ENCODE measurements around the gene ASB18. TPM values are rescaled to one million over a fixed set of nuclear protein-coding genes. Genes with fewer than 3 reads are reported as not detected.

ASB18 gene
- total RNA-seq, 1 donor from 2014 or later, result not detected

DNA sequence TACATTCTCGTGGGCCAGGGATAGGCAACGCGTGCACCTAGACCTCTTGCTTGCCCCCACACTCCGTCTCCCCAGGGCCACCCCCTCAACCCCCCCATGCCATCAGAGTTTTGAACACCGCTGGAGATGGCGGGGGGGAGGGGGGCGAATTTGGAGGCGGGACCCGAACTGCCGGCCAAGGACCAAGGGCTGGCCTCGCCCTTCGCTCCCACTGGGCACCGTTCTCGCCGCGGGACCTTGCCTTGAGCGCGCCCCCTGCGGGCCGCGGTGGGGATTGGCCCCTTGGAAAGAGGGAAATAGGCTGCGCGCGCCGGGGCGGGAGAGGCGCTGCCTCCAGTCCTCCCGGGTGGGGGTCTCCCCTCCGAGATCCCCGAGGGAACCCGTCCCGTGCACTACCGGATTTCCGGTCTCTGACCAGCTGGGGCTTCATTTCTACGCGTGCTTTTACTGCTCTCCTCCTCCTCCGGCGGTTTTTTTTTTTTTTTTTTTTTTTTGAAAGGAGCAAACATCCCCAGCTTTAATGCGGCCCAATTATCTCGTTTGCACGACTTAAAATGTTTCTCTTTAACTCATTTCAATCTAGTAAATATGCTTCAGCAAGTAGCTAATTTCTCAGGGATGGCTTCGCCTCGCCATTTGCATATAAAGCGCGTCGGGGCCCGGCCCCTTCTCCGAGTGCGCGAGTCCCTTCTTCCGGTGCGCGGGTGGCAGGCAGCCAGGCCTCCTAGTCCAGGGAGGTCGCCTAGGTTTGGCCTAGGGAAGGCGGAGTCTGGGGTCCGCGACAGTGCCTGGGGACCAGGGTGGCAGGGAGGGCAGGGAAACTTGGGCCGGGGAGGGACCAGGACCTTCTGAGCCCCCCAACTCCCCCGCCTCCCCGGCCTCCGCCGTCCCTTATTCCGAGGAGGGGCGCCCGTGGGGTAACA is 86.0 kb downstream of the ASB18 start:
- Mint-ChIP-seq H3K27me3 (ENCODE audit: unreplicated experiment) (peaks cover 26% of the 10 kb centered on the region), H3K27ac (ENCODE audit: unreplicated experiment) (peak overlapping the region; percentile 46), H3K36me3 (ENCODE audit: unreplicated experiment) (no peaks in the 10 kb centered on the region), H3K4me1 (ENCODE audit: low read depth, unreplicated experiment) (peaks cover 9% of the 10 kb centered on the region), H3K4me3 (ENCODE audit: unreplicated experiment) (peak overlapping the region; percentile 85), H3K9me3 (ENCODE audit: unreplicated experiment) (peaks cover 2% of the 10 kb centered on the region)
- TF ChIP-seq, protein P1, sequence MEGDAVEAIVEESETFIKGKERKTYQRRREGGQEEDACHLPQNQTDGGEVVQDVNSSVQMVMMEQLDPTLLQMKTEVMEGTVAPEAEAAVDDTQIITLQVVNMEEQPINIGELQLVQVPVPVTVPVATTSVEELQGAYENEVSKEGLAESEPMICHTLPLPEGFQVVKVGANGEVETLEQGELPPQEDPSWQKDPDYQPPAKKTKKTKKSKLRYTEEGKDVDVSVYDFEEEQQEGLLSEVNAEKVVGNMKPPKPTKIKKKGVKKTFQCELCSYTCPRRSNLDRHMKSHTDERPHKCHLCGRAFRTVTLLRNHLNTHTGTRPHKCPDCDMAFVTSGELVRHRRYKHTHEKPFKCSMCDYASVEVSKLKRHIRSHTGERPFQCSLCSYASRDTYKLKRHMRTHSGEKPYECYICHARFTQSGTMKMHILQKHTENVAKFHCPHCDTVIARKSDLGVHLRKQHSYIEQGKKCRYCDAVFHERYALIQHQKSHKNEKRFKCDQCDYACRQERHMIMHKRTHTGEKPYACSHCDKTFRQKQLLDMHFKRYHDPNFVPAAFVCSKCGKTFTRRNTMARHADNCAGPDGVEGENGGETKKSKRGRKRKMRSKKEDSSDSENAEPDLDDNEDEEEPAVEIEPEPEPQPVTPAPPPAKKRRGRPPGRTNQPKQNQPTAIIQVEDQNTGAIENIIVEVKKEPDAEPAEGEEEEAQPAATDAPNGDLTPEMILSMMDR (IDR thresholded peaks at IDR 0.05; ENCODE audit: partially characterized antibody, unreplicated experiment), result peak; percentile 93
- peak; percentile 95 for DNase-seq

DNA sequence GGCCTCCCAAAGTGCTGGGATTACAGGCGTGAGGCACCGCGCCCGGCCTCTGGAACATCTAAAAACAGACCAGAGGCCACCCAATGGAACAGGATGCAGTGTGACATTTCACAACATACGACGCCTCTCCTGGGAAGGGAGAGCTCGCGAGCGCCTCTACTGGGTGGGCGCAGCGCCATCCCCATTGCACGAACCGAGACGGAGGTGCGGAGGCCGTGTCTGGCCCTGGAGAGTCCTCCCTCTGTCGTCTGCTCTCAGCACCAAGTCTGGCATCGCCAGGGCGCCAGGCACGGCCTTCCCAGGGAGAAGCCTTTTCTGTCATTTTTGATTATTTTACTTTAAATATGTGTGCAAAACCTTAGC is 86.6 kb downstream of the ASB18 start:
- no peak overlapping the region for H3K27ac Mint-ChIP-seq (ENCODE audit: unreplicated experiment)
- H3K36me3 Mint-ChIP-seq (ENCODE audit: unreplicated experiment), result no peaks in the 10 kb centered on the region
- peaks cover 9% of the 10 kb centered on the region for H3K4me1 Mint-ChIP-seq (ENCODE audit: low read depth, unreplicated experiment)
- H3K27me3 Mint-ChIP-seq (ENCODE audit: unreplicated experiment), result peaks cover 24% of the 10 kb centered on the region
- peaks cover 2% of the 10 kb centered on the region for H3K9me3 Mint-ChIP-seq (ENCODE audit: unreplicated experiment)
- DNase-seq, result peak; percentile 80
- TF ChIP-seq, protein P1 (IDR thresholded peaks at IDR 0.05; ENCODE audit: partially characterized antibody, unreplicated experiment), result no peak
- no peak overlapping the region for H3K4me3 Mint-ChIP-seq (ENCODE audit: unreplicated experiment)

DNA sequence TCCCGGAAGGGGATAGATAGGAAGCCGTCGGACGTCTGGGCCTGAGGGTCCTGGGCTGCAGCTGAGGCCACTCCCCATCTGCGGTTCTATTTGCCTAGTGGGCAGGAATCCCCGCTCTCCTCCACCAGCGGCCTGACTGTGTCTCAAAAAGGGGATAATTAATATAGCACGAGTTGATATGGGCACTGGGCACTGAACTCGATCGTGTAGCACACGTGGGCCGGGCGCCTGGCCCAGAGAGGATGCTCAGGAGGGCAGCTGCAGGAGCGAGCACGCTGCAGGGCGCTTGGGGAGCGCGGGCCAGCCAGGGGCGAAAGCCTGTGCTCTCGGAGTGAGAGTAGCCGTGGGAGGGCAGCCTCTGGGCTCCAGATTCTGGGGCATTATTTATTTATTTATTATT is 87.3 kb downstream of the ASB18 start:
- H3K27me3 Mint-ChIP-seq (ENCODE audit: unreplicated experiment), result peaks cover 24% of the 10 kb centered on the region
- no peak for DNase-seq
- TF ChIP-seq, protein P1 (IDR thresholded peaks at IDR 0.05; ENCODE audit: partially characterized antibody, unreplicated experiment), result no peak
- H3K9me3 Mint-ChIP-seq (ENCODE audit: unreplicated experiment), result peaks cover 2% of the 10 kb centered on the region
- no peak overlapping the region for H3K27ac Mint-ChIP-seq (ENCODE audit: unreplicated experiment)
- no peaks in the 10 kb centered on the region for H3K36me3 Mint-ChIP-seq (ENCODE audit: unreplicated experiment)
- H3K4me1 Mint-ChIP-seq (ENCODE audit: low read depth, unreplicated experiment), result peaks cover 11% of the 10 kb centered on the region
- no peak overlapping the region for H3K4me3 Mint-ChIP-seq (ENCODE audit: unreplicated experiment)

DNA sequence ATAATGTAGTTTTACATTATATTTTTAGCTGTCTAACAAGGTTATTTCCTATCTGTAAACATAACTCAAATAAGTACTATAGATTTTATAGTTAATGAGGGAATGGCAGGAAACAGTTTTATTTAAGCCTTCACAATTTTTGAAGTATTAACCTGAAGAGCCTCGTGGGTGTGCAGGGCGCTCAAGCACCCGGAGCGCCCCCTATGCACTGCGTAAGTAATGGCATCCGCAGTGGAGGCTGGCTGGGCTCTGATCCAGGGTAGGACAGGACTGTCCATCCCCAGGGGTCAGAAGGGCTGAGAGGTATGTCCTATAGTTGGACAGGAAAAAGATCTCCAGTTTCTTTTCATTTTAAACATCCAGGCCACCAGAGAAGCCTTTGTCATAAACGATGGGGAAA is 87.8 kb downstream of the ASB18 start:
- Mint-ChIP-seq H3K36me3 (ENCODE audit: unreplicated experiment) (no peaks in the 10 kb centered on the region), H3K9me3 (ENCODE audit: unreplicated experiment) (peaks cover 2% of the 10 kb centered on the region), H3K27me3 (ENCODE audit: unreplicated experiment) (peaks cover 24% of the 10 kb centered on the region), H3K4me1 (ENCODE audit: low read depth, unreplicated experiment) (peaks cover 15% of the 10 kb centered on the region), H3K27ac (ENCODE audit: unreplicated experiment) (no peak overlapping the region), H3K4me3 (ENCODE audit: unreplicated experiment) (peak overlapping the region; percentile 34)
- peak; percentile 64 for DNase-seq
- TF ChIP-seq, protein P1 (IDR thresholded peaks at IDR 0.05; ENCODE audit: partially characterized antibody, unreplicated experiment), result peak; percentile 74

DNA sequence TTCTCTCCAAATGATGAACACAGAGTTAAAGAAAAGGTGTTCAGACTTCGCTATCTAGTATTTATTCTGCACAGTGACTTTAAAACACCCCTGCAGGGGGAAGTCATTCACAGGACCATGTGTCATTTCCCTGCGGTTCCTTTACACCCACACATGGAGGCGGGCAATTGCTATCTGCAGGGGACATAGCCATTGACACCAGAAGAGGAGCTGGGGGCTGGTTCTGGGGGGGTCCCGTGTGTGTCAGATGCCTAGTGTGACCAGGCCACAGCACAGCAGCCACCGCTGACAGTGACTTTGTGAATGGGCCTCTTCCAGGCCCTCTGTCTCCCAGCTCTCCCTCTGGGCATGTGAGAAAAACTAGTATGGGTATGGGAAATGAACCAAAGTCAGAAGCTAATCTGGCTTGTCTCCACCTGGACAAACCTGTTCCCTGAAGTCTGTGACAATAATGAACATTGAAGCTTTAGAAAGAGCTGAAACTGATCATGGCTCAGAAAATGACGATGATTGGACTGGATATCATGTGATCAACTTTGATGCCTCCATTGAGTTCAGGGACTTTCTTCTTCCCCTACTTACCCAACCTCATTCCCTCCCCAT is 88.6 kb downstream of the ASB18 start:
- TF ChIP-seq, protein P1 (IDR thresholded peaks at IDR 0.05; ENCODE audit: partially characterized antibody, unreplicated experiment), result no peak
- no peak for DNase-seq
- no peak overlapping the region for H3K27ac Mint-ChIP-seq (ENCODE audit: unreplicated experiment)
- no peak overlapping the region for H3K4me3 Mint-ChIP-seq (ENCODE audit: unreplicated experiment)
- H3K9me3 Mint-ChIP-seq (ENCODE audit: unreplicated experiment), result peaks cover 2% of the 10 kb centered on the region
- peaks cover 17% of the 10 kb centered on the region for H3K4me1 Mint-ChIP-seq (ENCODE audit: low read depth, unreplicated experiment)
- H3K36me3 Mint-ChIP-seq (ENCODE audit: unreplicated experiment), result no peaks in the 10 kb centered on the region
- H3K27me3 Mint-ChIP-seq (ENCODE audit: unreplicated experiment), result peaks cover 26% of the 10 kb centered on the region

Measured in glutamatergic neuron (in vitro differentiated cells).